Measurements from ENCODE around the gene PAX9.

- TF ChIP-seq CTCF (IDR thresholded peaks at IDR 0.05) (no peak), POLR2A (IDR thresholded peaks at IDR 0.05) (no peak)
Measured at GRCh38 chr14:36672095-36672494, 10.4 kb downstream of the PAX9 start.

All from uterus (tissue), 2 donors.